ENCODE measurements around the gene KLHDC7A.
A peak's percentile ranks its signal among the peaks of the same experiment; 100 is the strongest.
"Not testable (repeated sequence)": the region's sequence is repeated elsewhere in the genome, so short reads cannot be mapped to it uniquely, and the experiment has no call there.

The KLHDC7A gene

GRCh38 chr1:18447509-18448220 lies 33.1 kb upstream of the KLHDC7A start:
- 96% methylated on average over 9 of the region's 13 CpGs for WGBS (ENCODE audit: insufficient coverage)
- ChIA-PET POLR2A (no interaction called here), CTCF (no interaction called here)
- Histone ChIP-seq H3K4me3 (ENCODE audit: control insufficient read depth in 1 of 7, extremely low read depth in 1 of 7, insufficient read depth in 4 of 7, low read depth in 2 of 7, low read length in 6 of 7) (no peak overlapping the region), H3K27me3 (replicated peaks in 2 of 5; ENCODE audit: control insufficient read depth in 4 of 5, insufficient read depth in 5 of 5, low read length in 4 of 5) (peaks cover 0 to 18% (median 0%) of the 10 kb centered on the region in 5 experiments), H3K4me1 (ENCODE audit: control extremely low read depth in 1 of 4, control insufficient read depth in 4 of 4, insufficient read depth in 4 of 4, low read length in 3 of 4) (no peaks in the 10 kb centered on the region), H3K36me3 (ENCODE audit: control insufficient read depth in 4 of 4, insufficient read depth in 4 of 4, low read length in 3 of 4) (no peaks in the 10 kb centered on the region), H3K9me3 (ENCODE audit: control extremely low read depth in 1 of 5, control insufficient read depth in 4 of 5, insufficient read depth in 2 of 5, low read depth in 1 of 5, low read length in 4 of 5) (no peaks in the 10 kb centered on the region), H3K27ac (ENCODE audit: insufficient read depth in 1 of 2, low read depth in 1 of 2, low read length in 2 of 2, poor library complexity in 1 of 2, severe bottlenecking in 2 of 2) (no peak overlapping the region)
- no peak for DNase-seq

GRCh38 chr1:18448889-18449288 lies 31.8 kb upstream of the KLHDC7A start:
- WGBS (ENCODE audit: insufficient coverage), result 45% methylated on average over 4 of the region's 4 CpGs
- CTCF ChIA-PET, result no interaction called here
- Histone ChIP-seq H3K4me1 (ENCODE audit: control extremely low read depth in 1 of 4, control insufficient read depth in 4 of 4, insufficient read depth in 4 of 4, low read length in 3 of 4) (no peaks in the 10 kb centered on the region), H3K36me3 (ENCODE audit: control insufficient read depth in 4 of 4, insufficient read depth in 4 of 4, low read length in 3 of 4) (no peaks in the 10 kb centered on the region), H3K27me3 (replicated peaks in 2 of 5; ENCODE audit: control insufficient read depth in 4 of 5, insufficient read depth in 5 of 5, low read length in 4 of 5) (peaks cover 0 to 18% (median 0%) of the 10 kb centered on the region in 5 experiments), H3K4me3 (ENCODE audit: control insufficient read depth in 1 of 7, extremely low read depth in 1 of 7, insufficient read depth in 4 of 7, low read depth in 2 of 7, low read length in 6 of 7) (no peak overlapping the region), H3K9me3 (ENCODE audit: control extremely low read depth in 1 of 5, control insufficient read depth in 4 of 5, insufficient read depth in 2 of 5, low read depth in 1 of 5, low read length in 4 of 5) (no peaks in the 10 kb centered on the region), H3K27ac (ENCODE audit: insufficient read depth in 1 of 2, low read depth in 1 of 2, low read length in 2 of 2, poor library complexity in 1 of 2, severe bottlenecking in 2 of 2) (no peak overlapping the region)
- POLR2A ChIA-PET, result no interaction called here
- no peak for DNase-seq

GRCh38 chr1:18452550-18452949 lies 28.2 kb upstream of the KLHDC7A start:
- Histone ChIP-seq H3K4me1 (ENCODE audit: control extremely low read depth in 1 of 4, control insufficient read depth in 4 of 4, insufficient read depth in 4 of 4, low read length in 3 of 4) (no peaks in the 10 kb centered on the region), H3K36me3 (ENCODE audit: control insufficient read depth in 4 of 4, insufficient read depth in 4 of 4, low read length in 3 of 4) (no peaks in the 10 kb centered on the region), H3K9me3 (ENCODE audit: control extremely low read depth in 1 of 5, control insufficient read depth in 4 of 5, insufficient read depth in 2 of 5, low read depth in 1 of 5, low read length in 4 of 5) (no peaks in the 10 kb centered on the region), H3K27me3 (replicated peaks in 2 of 5; ENCODE audit: control insufficient read depth in 4 of 5, insufficient read depth in 5 of 5, low read length in 4 of 5) (peaks cover 0 to 20% (median 0%) of the 10 kb centered on the region in 5 experiments), H3K4me3 (ENCODE audit: control insufficient read depth in 1 of 7, extremely low read depth in 1 of 7, insufficient read depth in 4 of 7, low read depth in 2 of 7, low read length in 6 of 7) (no peak overlapping the region), H3K27ac (ENCODE audit: insufficient read depth in 1 of 2, low read depth in 1 of 2, low read length in 2 of 2, poor library complexity in 1 of 2, severe bottlenecking in 2 of 2) (no peak overlapping the region)
- ChIA-PET POLR2A (no interaction called here), CTCF (no interaction called here)
- DNase-seq, result peak; percentile 2 to 28 (median 23)

GRCh38 chr1:18458133-18459092 lies 22.3 kb upstream of the KLHDC7A start:
- ChIA-PET POLR2A (no interaction called here), CTCF (no interaction called here)
- H3K4me1 ChIP-seq (ENCODE audit: control extremely low read depth in 1 of 4, control insufficient read depth in 4 of 4, insufficient read depth in 4 of 4, low read length in 3 of 4), result no peaks in the 10 kb centered on the region

GRCh38 chr1:18461656-18462055 lies 19.1 kb upstream of the KLHDC7A start:
- H3K4me3 ChIP-seq (ENCODE audit: control insufficient read depth in 1 of 7, extremely low read depth in 1 of 7, insufficient read depth in 4 of 7, low read depth in 2 of 7, low read length in 6 of 7), result no peak overlapping the region
- H3K27me3 ChIP-seq (replicated peaks in 2 of 5; ENCODE audit: control insufficient read depth in 4 of 5, insufficient read depth in 5 of 5, low read length in 4 of 5), result peaks cover 0 to 35% (median 3%) of the 10 kb centered on the region in 5 experiments
- H3K27ac ChIP-seq (ENCODE audit: insufficient read depth in 1 of 2, low read depth in 1 of 2, low read length in 2 of 2, poor library complexity in 1 of 2, severe bottlenecking in 2 of 2), result no peak overlapping the region
- ChIA-PET POLR2A (no interaction called here), CTCF (no interaction called here)
- H3K4me1 ChIP-seq (ENCODE audit: control extremely low read depth in 1 of 4, control insufficient read depth in 4 of 4, insufficient read depth in 4 of 4, low read length in 3 of 4), result no peaks in the 10 kb centered on the region
- no peaks in the 10 kb centered on the region for H3K9me3 ChIP-seq (ENCODE audit: control extremely low read depth in 1 of 5, control insufficient read depth in 4 of 5, insufficient read depth in 2 of 5, low read depth in 1 of 5, low read length in 4 of 5)
- DNase-seq, result no peak
- no peaks in the 10 kb centered on the region for H3K36me3 ChIP-seq (ENCODE audit: control insufficient read depth in 4 of 4, insufficient read depth in 4 of 4, low read length in 3 of 4)
- 93% methylated on average over 9 of the region's 10 CpGs for WGBS (ENCODE audit: insufficient coverage)

More at GRCh38 chr1:18458133-18459092, 22.3 kb upstream of the KLHDC7A start:
- H3K27me3 ChIP-seq (replicated peaks in 2 of 5; ENCODE audit: control insufficient read depth in 4 of 5, insufficient read depth in 5 of 5, low read length in 4 of 5), result peaks cover 0 to 41% (median 3%) of the 10 kb centered on the region in 5 experiments
- no peaks in the 10 kb centered on the region for H3K36me3 ChIP-seq (ENCODE audit: control insufficient read depth in 4 of 4, insufficient read depth in 4 of 4, low read length in 3 of 4)
- WGBS (ENCODE audit: insufficient coverage), result 87% methylated on average over 11 of the region's 15 CpGs
- no peak for DNase-seq
- H3K27ac ChIP-seq (ENCODE audit: insufficient read depth in 1 of 2, low read depth in 1 of 2, low read length in 2 of 2, poor library complexity in 1 of 2, severe bottlenecking in 2 of 2), result no peak overlapping the region
- H3K9me3 ChIP-seq (ENCODE audit: control extremely low read depth in 1 of 5, control insufficient read depth in 4 of 5, insufficient read depth in 2 of 5, low read depth in 1 of 5, low read length in 4 of 5), result no peaks in the 10 kb centered on the region
- H3K4me3 ChIP-seq (ENCODE audit: control insufficient read depth in 1 of 7, extremely low read depth in 1 of 7, insufficient read depth in 4 of 7, low read depth in 2 of 7, low read length in 6 of 7), result no peak overlapping the region

GRCh38 chr1:18462517-18462916 lies 18.2 kb upstream of the KLHDC7A start:
- H3K27me3 ChIP-seq (replicated peaks in 2 of 5; ENCODE audit: control insufficient read depth in 4 of 5, insufficient read depth in 5 of 5, low read length in 4 of 5), result peaks cover 0 to 37% (median 3%) of the 10 kb centered on the region in 5 experiments
- DNase-seq; H3K9me3 ChIP-seq (ENCODE audit: control extremely low read depth in 1 of 5, control insufficient read depth in 4 of 5, insufficient read depth in 2 of 5, low read depth in 1 of 5, low read length in 4 of 5); H3K27ac ChIP-seq (ENCODE audit: insufficient read depth in 1 of 2, low read depth in 1 of 2, low read length in 2 of 2, poor library complexity in 1 of 2, severe bottlenecking in 2 of 2); H3K4me1 ChIP-seq (ENCODE audit: control extremely low read depth in 1 of 4, control insufficient read depth in 4 of 4, insufficient read depth in 4 of 4, low read length in 3 of 4); CTCF ChIA-PET; H3K4me3 ChIP-seq (ENCODE audit: control insufficient read depth in 1 of 7, extremely low read depth in 1 of 7, insufficient read depth in 4 of 7, low read depth in 2 of 7, low read length in 6 of 7); POLR2A ChIA-PET; H3K36me3 ChIP-seq (ENCODE audit: control insufficient read depth in 4 of 4, insufficient read depth in 4 of 4, low read length in 3 of 4): not testable (repeated sequence)
- WGBS (ENCODE audit: insufficient coverage), result 100% methylated on average over 2 of the region's 5 CpGs

GRCh38 chr1:18463063-18463462 lies 17.7 kb upstream of the KLHDC7A start:
- ChIA-PET POLR2A (no interaction called here), CTCF (no interaction called here)
- H3K9me3 ChIP-seq (ENCODE audit: control extremely low read depth in 1 of 5, control insufficient read depth in 4 of 5, insufficient read depth in 2 of 5, low read depth in 1 of 5, low read length in 4 of 5), result no peaks in the 10 kb centered on the region
- no peaks in the 10 kb centered on the region for H3K36me3 ChIP-seq (ENCODE audit: control insufficient read depth in 4 of 4, insufficient read depth in 4 of 4, low read length in 3 of 4)
- DNase-seq, result no peak
- no peaks in the 10 kb centered on the region for H3K4me1 ChIP-seq (ENCODE audit: control extremely low read depth in 1 of 4, control insufficient read depth in 4 of 4, insufficient read depth in 4 of 4, low read length in 3 of 4)
- H3K27me3 ChIP-seq (replicated peaks in 2 of 5; ENCODE audit: control insufficient read depth in 4 of 5, insufficient read depth in 5 of 5, low read length in 4 of 5), result peaks cover 0 to 35% (median 3%) of the 10 kb centered on the region in 5 experiments
- 80% methylated on average over 4 of the region's 8 CpGs for WGBS (ENCODE audit: insufficient coverage)
- no peak overlapping the region for H3K4me3 ChIP-seq (ENCODE audit: control insufficient read depth in 1 of 7, extremely low read depth in 1 of 7, insufficient read depth in 4 of 7, low read depth in 2 of 7, low read length in 6 of 7)
- H3K27ac ChIP-seq (ENCODE audit: insufficient read depth in 1 of 2, low read depth in 1 of 2, low read length in 2 of 2, poor library complexity in 1 of 2, severe bottlenecking in 2 of 2), result no peak overlapping the region
